ENCODE measurements around the gene PGM2L1.
"Not testable (repeated sequence)": the region's sequence is repeated elsewhere in the genome, so short reads cannot be mapped to it uniquely, and the experiment has no call there.

Gene PGM2L1

GRCh38 chr11:74417860-74418508 is 19.8 kb upstream of the PGM2L1 start:
- TF ChIP-seq CTCF (conservative IDR thresholded peaks at IDR 0.05; ENCODE audit: low read depth, low read length) = no peak
- DNase-seq (ENCODE audit: low read depth) = no peak
- H3K4me3 ChIP-seq (ENCODE audit: low read length) = no peak overlapping the region

- H3K4me3 ChIP-seq (ENCODE audit: low read length) = no peak overlapping the region
- peak; percentile 22 for DNase-seq (ENCODE audit: low read depth)
- no peak for TF ChIP-seq CTCF (conservative IDR thresholded peaks at IDR 0.05; ENCODE audit: low read depth, low read length)
Observed at GRCh38 chr11:74417379-74417804, 19.2 kb upstream of the PGM2L1 start.

GRCh38 chr11:74416974-74417373 is 18.7 kb upstream of the PGM2L1 start:
- DNase-seq (ENCODE audit: low read depth); H3K4me3 ChIP-seq (ENCODE audit: low read length): not testable (repeated sequence)

- H3K4me3 ChIP-seq (ENCODE audit: low read length) = no peak overlapping the region
- DNase-seq (ENCODE audit: low read depth) = no peak
- TF ChIP-seq CTCF (conservative IDR thresholded peaks at IDR 0.05; ENCODE audit: low read depth, low read length) = no peak
Observed at GRCh38 chr11:74412733-74413359, 14.6 kb upstream of the PGM2L1 start.

- no peak for DNase-seq (ENCODE audit: low read depth)
- no peak for TF ChIP-seq CTCF (conservative IDR thresholded peaks at IDR 0.05; ENCODE audit: low read depth, low read length)
- no peak overlapping the region for H3K4me3 ChIP-seq (ENCODE audit: low read length)
Observed at GRCh38 chr11:74412321-74412720, 14.1 kb upstream of the PGM2L1 start.

- TF ChIP-seq CTCF (conservative IDR thresholded peaks at IDR 0.05; ENCODE audit: low read depth, low read length) = no peak
- DNase-seq (ENCODE audit: low read depth) = no peak
- H3K4me3 ChIP-seq (ENCODE audit: low read length) = no peak overlapping the region
Observed at GRCh38 chr11:74409633-74410032, 11.4 kb upstream of the PGM2L1 start.

GRCh38 chr11:74403607-74404321 is 5.5 kb upstream of the PGM2L1 start:
- TF ChIP-seq CTCF (conservative IDR thresholded peaks at IDR 0.05; ENCODE audit: low read depth, low read length) = no peak
- H3K4me3 ChIP-seq (ENCODE audit: low read length) = no peak overlapping the region
- DNase-seq (ENCODE audit: low read depth) = no peak
